Activated CD8-positive, alpha-beta memory T cell treated with anti-CD3 and anti-CD28 coated beads for 24 hours (primary cell): ENCODE results near the gene CYP4Z1.
"Not testable (repeated sequence)": the region's sequence is repeated elsewhere in the genome, so short reads cannot be mapped to it uniquely, and the experiment has no call there.

Experiments
- DNase-seq: peaks from one replicate; pipeline ENCODE4 v3.0.0-alpha.2; 2020

The CYP4Z1 gene

GRCh38 chr1:47067097-47067594, at the start of gene CYP4Z1:
Gene CYP4Z1, plus strand, starts transcription at chr1:47067231. Its CDS starts 260 bp downstream, at chr1:47067491.
- DNase-seq, result no peak

- no peak for DNase-seq
Observed at GRCh38 chr1:47021070-47021469, 46.0 kb upstream of the CYP4Z1 start.

- DNase-seq, result no peak
Observed at GRCh38 chr1:47023268-47024140, 43.5 kb upstream of the CYP4Z1 start, which contains the start of gene CYP4X1. Gene CYP4X1, plus strand, starts transcription at chr1:47023669. Its CDS starts 149 bp downstream, at chr1:47023818.

- DNase-seq, result no peak
Observed at GRCh38 chr1:47024141-47024801, 42.8 kb upstream of the CYP4Z1 start.

GRCh38 chr1:47030170-47030805, 36.7 kb upstream of the CYP4Z1 start:
- DNase-seq, result no peak

GRCh38 chr1:47031059-47031458, 36.0 kb upstream of the CYP4Z1 start:
- no peak for DNase-seq

GRCh38 chr1:47031585-47031984, 35.4 kb upstream of the CYP4Z1 start:
- DNase-seq, result no peak

GRCh38 chr1:47036764-47037163, 30.3 kb upstream of the CYP4Z1 start:
- DNase-seq, result no peak

- no peak for DNase-seq
Observed at GRCh38 chr1:47059376-47059775, 7.7 kb upstream of the CYP4Z1 start.

- not testable (repeated sequence) for DNase-seq
Observed at GRCh38 chr1:47069080-47069479, 2.0 kb downstream of the CYP4Z1 start.

- not testable (repeated sequence) for DNase-seq
Observed at GRCh38 chr1:47069509-47069908, 2.5 kb downstream of the CYP4Z1 start.

- DNase-seq, result not testable (repeated sequence)
Observed at GRCh38 chr1:47089356-47089755, 22.3 kb downstream of the CYP4Z1 start.

GRCh38 chr1:47091476-47091875, 24.4 kb downstream of the CYP4Z1 start:
- DNase-seq, result not testable (repeated sequence)

GRCh38 chr1:47104816-47105215, 37.8 kb downstream of the CYP4Z1 start:
- no peak for DNase-seq

GRCh38 chr1:47106792-47107191, 39.8 kb downstream of the CYP4Z1 start:
- no peak for DNase-seq

- DNase-seq, result not testable (repeated sequence)
Observed at GRCh38 chr1:47107851-47108574, 41.0 kb downstream of the CYP4Z1 start.

- not testable (repeated sequence) for DNase-seq
Observed at GRCh38 chr1:47109482-47109881, 42.5 kb downstream of the CYP4Z1 start.

- DNase-seq, result no peak
Observed at GRCh38 chr1:47113178-47113577, 46.1 kb downstream of the CYP4Z1 start.

GRCh38 chr1:47121039-47121438, 54.0 kb downstream of the CYP4Z1 start:
- not testable (repeated sequence) for DNase-seq

- not testable (repeated sequence) for DNase-seq
Observed at GRCh38 chr1:47124834-47125233, 57.8 kb downstream of the CYP4Z1 start.

GRCh38 chr1:47126997-47127396, 60.0 kb downstream of the CYP4Z1 start:
- DNase-seq, result not testable (repeated sequence)

GRCh38 chr1:47128221-47128620, 61.2 kb downstream of the CYP4Z1 start:
- no peak for DNase-seq
